Bronchial epithelial cell (primary cell): ENCODE results near the gene CACNA1H. TPM values are rescaled to one million over a fixed set of nuclear protein-coding genes. Genes with fewer than 3 reads are reported as not detected.

Experiments used
- DNase-seq: peaks from one replicate; pipeline ENCODE4 v3.0.0-alpha.2; 2010; ENCODE audit warnings: low read depth
- FAIRE-seq: peaks from 2 replicates; lab custom pipeline; 2011; peaks lifted over from hg19 to GRCh38; lab: Jason Lieb, UNC
- H3K27me3 ChIP-seq: 2 replicates; pipeline ENCODE4 v1.5.1; 2011; ENCODE audit warnings: low read length; ENCODE audit not compliant: control insufficient read depth, insufficient read depth
- H3K36me3 ChIP-seq: 2 replicates; pipeline ENCODE4 v1.5.1; 2011; ENCODE audit warnings: low read length; ENCODE audit not compliant: control insufficient read depth, insufficient read depth
- H3K4me3 ChIP-seq: 2 replicates; pipeline ENCODE4 v1.5.1; 2011; ENCODE audit warnings: mild to moderate bottlenecking, low read depth, low read length, control low read depth
- total RNA-seq: library from RNA; depleted of rRNA; stranded (reverse); fragments of >200 nt; gene quantifications from 2 replicates; pipeline ENCODE4 v1.2.1, GENCODE V29; 2014
- TF ChIP-seq, protein P1 (sequence below): IDR thresholded peaks from 2 replicates; pipeline ENCODE4 v1.5.1; 2011; ENCODE audit warnings: mild to moderate bottlenecking, moderate library complexity, low read length, control low read depth, inconsistent platforms; ENCODE audit not compliant: insufficient read depth, severe bottlenecking

Gene CACNA1H
- total RNA-seq, 1 donor from 2014 or later, result not detected

DNA sequence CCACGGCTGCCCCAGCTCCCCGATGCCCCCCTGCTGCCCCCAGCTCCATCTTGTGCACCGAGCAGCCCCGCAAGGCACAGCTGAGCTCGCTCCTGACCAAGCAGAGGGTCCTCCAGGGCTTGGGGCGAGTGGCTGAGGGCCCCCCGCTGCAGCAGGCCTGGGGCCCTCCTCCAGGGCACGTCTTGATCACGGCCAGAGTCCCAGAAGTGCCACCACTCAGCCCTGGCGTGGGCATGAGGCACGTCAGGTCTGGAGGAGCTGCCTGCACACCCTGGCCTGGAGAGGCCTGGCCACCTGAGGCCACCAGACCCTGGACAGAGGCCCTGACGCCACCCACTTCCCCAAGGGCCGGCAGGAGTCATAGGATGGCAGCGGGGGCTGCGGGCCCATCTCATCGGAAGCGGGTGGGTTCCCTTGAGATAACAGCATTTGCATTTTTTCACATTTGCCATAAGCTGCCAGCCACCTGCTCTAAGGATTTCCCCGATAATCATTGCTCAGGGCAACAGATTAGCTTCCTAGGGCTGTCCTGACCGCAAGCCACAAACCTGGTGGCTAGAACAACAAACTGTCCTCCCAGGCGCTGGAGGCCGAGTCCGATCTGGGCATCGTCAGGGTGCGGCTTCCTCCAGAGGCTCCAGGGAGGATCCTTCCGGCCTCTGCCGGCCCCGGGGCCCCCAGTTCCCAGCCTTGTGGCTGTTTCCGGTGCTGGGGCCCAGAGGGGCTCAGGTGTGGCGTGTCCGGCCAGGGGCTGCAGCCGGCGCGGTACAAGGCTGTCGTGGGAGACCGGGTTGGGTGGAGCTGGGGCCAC, 32.9 kb upstream of the CACNA1H start:
- Histone ChIP-seq H3K36me3 (no peaks in the 10 kb centered on the region), H3K4me3 (no peak overlapping the region), H3K27me3 (no peaks in the 10 kb centered on the region)
- TF ChIP-seq, protein P1, sequence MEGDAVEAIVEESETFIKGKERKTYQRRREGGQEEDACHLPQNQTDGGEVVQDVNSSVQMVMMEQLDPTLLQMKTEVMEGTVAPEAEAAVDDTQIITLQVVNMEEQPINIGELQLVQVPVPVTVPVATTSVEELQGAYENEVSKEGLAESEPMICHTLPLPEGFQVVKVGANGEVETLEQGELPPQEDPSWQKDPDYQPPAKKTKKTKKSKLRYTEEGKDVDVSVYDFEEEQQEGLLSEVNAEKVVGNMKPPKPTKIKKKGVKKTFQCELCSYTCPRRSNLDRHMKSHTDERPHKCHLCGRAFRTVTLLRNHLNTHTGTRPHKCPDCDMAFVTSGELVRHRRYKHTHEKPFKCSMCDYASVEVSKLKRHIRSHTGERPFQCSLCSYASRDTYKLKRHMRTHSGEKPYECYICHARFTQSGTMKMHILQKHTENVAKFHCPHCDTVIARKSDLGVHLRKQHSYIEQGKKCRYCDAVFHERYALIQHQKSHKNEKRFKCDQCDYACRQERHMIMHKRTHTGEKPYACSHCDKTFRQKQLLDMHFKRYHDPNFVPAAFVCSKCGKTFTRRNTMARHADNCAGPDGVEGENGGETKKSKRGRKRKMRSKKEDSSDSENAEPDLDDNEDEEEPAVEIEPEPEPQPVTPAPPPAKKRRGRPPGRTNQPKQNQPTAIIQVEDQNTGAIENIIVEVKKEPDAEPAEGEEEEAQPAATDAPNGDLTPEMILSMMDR, result no peak
- FAIRE-seq, result no peak
- DNase-seq, result no peak

GRCh38 chr16:1120577-1120941, 32.3 kb upstream of the CACNA1H start:
- FAIRE-seq (no peak), DNase-seq (no peak)
- H3K36me3 ChIP-seq, result no peaks in the 10 kb centered on the region
- no peak overlapping the region for H3K4me3 ChIP-seq
- TF ChIP-seq, protein P1, result no peak
- no peaks in the 10 kb centered on the region for H3K27me3 ChIP-seq

DNA sequence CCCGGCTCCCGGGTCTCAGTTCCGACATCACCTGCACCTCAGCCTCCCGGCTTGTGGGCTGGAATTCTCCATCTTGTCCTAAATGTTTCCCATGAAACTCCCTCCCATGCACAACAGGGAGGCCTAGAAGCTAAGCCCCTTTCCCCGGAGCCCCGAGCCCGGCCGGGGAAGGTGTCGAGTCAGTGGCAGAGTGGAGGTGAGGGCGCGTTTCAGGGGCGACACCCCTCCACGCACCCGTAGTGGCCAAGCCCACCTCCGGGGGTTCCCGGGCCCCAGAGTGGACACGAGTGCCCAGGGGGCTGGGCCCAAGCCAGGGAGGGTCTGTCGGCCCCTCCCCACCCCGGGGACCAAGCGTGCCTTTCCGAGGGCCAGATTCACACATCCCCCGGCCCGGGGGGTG, 31.9 kb upstream of the CACNA1H start:
- DNase-seq (no peak), FAIRE-seq (no peak)
- Histone ChIP-seq H3K27me3 (no peaks in the 10 kb centered on the region), H3K4me3 (no peak overlapping the region), H3K36me3 (no peaks in the 10 kb centered on the region)
- TF ChIP-seq, protein P1, result no peak

- TF ChIP-seq, protein P1, result no peak
- no peaks in the 10 kb centered on the region for H3K36me3 ChIP-seq
- H3K27me3 ChIP-seq, result no peaks in the 10 kb centered on the region
- FAIRE-seq (no peak), DNase-seq (no peak)
- H3K4me3 ChIP-seq, result no peak overlapping the region
These were observed 31.1 kb upstream of the CACNA1H start for GRCh38 chr16:1121601-1122397.

GRCh38 chr16:1122398-1122765, 30.5 kb upstream of the CACNA1H start:
- Histone ChIP-seq H3K27me3 (no peaks in the 10 kb centered on the region), H3K36me3 (no peaks in the 10 kb centered on the region), H3K4me3 (no peak overlapping the region)
- DNase-seq, result no peak
- no peak for FAIRE-seq
- TF ChIP-seq, protein P1, result no peak
